Activated CD4-positive, alpha-beta T cell treated with anti-CD3 and anti-CD28 coated beads, Interleukin-2, Interleukin-4, amounts not matched to agents 100 ng/mL and 50 ng/mL, durations not matched to agents 16 hours and 8 hours (primary cell): ENCODE measurements around the gene CLCN3.
"Not testable (repeated sequence)": the region's sequence is repeated elsewhere in the genome, so short reads cannot be mapped to it uniquely, and the experiment has no call there.

Experiments
- DNase-seq: peaks from one replicate; pipeline ENCODE4 v3.0.0-alpha.2; 2020; ENCODE audit warnings: low spot score

CLCN3 gene

GRCh38 chr4:169657470-169658107 is 37.2 kb downstream of the CLCN3 start:
- DNase-seq, result no peak

- no peak for DNase-seq
These were observed 37.8 kb downstream of the CLCN3 start for GRCh38 chr4:169658196-169658595.

GRCh38 chr4:169658975-169659715 is 38.8 kb downstream of the CLCN3 start:
- DNase-seq, result peak; percentile 9

GRCh38 chr4:169659716-169660670 is 39.6 kb downstream of the CLCN3 start:
- peak; percentile 92 for DNase-seq

- no peak for DNase-seq
These were observed 40.6 kb downstream of the CLCN3 start for GRCh38 chr4:169660929-169661328.

GRCh38 chr4:169661761-169662160 is 41.4 kb downstream of the CLCN3 start:
- no peak for DNase-seq

- no peak for DNase-seq
These were observed 41.8 kb downstream of the CLCN3 start for GRCh38 chr4:169662206-169662605.

- DNase-seq, result no peak
These were observed 43.0 kb downstream of the CLCN3 start for GRCh38 chr4:169663402-169663801.

- no peak for DNase-seq
These were observed 43.5 kb downstream of the CLCN3 start for GRCh38 chr4:169663831-169664230.

GRCh38 chr4:169664615-169665014 is 44.2 kb downstream of the CLCN3 start:
- DNase-seq, result no peak

- peak; percentile 25 for DNase-seq
These were observed 44.8 kb downstream of the CLCN3 start for GRCh38 chr4:169665046-169665737.

- no peak for DNase-seq
These were observed 47.8 kb downstream of the CLCN3 start for GRCh38 chr4:169668069-169668721.

GRCh38 chr4:169675825-169676224 is 55.4 kb downstream of the CLCN3 start:
- DNase-seq, result no peak

- DNase-seq, result no peak
These were observed 56.9 kb downstream of the CLCN3 start for GRCh38 chr4:169677150-169677748.

GRCh38 chr4:169678486-169678885 is 58.1 kb downstream of the CLCN3 start:
- not testable (repeated sequence) for DNase-seq

- DNase-seq, result not testable (repeated sequence)
These were observed 58.7 kb downstream of the CLCN3 start for GRCh38 chr4:169678951-169679591.

- DNase-seq, result no peak
These were observed 62.1 kb downstream of the CLCN3 start for GRCh38 chr4:169682372-169683047.

GRCh38 chr4:169689681-169690080 is 69.3 kb downstream of the CLCN3 start:
- no peak for DNase-seq

GRCh38 chr4:169690787-169691186 is 70.4 kb downstream of the CLCN3 start:
- DNase-seq, result no peak

- no peak for DNase-seq
These were observed 78.0 kb downstream of the CLCN3 start for GRCh38 chr4:169698331-169698730.
